MCF 10A (cell line): ENCODE results near the gene MPZL2. TPM values are rescaled to one million over a fixed set of nuclear protein-coding genes. Genes with fewer than 3 reads are reported as not detected.

ENCODE experiments used
- BruUV-seq: library from RNA; stranded (reverse); fragments of 400-500 nt; replicated peaks from 2 replicates; lab custom pipeline; 2021; lab: Mats Ljungman, UMichigan
- CTCF ChIA-PET: fragments of 300-600 bp; sonication (Branson Sonifier 250); formaldehyde crosslinking; extraction: SDS; loops from one replicate; lab custom pipeline; 2021; ENCODE audit warnings: antibody characterized with exemption, inconsistent platforms; lab: Yijun Ruan, JAX
- POLR2A ChIA-PET: fragments of 300-600, 350-650 bp; sonication (Branson Sonifier 250); formaldehyde crosslinking; extraction: SDS; loops from one replicate; lab custom pipeline; 2020; ENCODE audit warnings: antibody characterized with exemption, inconsistent platforms; lab: Yijun Ruan, JAX
- DNase-seq: peaks from one replicate; pipeline ENCODE4 v3.0.0-alpha.2; 2018; ENCODE audit not compliant: unreplicated experiment
- H3K27ac Mint-ChIP-seq: one replicate; pipeline ENCODE4 v1.8.0; 2022; ENCODE audit warnings: mild to moderate bottlenecking, low read depth, mixed read lengths; ENCODE audit not compliant: unreplicated experiment
- H3K27me3 Mint-ChIP-seq: one replicate; pipeline ENCODE4 v1.8.0; 2022; ENCODE audit warnings: mixed read lengths; ENCODE audit not compliant: insufficient read depth, unreplicated experiment
- H3K36me3 Mint-ChIP-seq: one replicate; pipeline ENCODE4 v1.8.0; 2022; ENCODE audit warnings: mild to moderate bottlenecking, moderate library complexity, mixed read lengths; ENCODE audit not compliant: insufficient read depth, unreplicated experiment
- H3K4me1 Mint-ChIP-seq: one replicate; pipeline ENCODE4 v1.8.0; 2022; ENCODE audit warnings: mixed read lengths; ENCODE audit not compliant: insufficient read depth, unreplicated experiment
- H3K4me3 Mint-ChIP-seq: one replicate; pipeline ENCODE4 v1.8.0; 2022; ENCODE audit warnings: mild to moderate bottlenecking, moderate library complexity, mixed read lengths; ENCODE audit not compliant: unreplicated experiment
- H3K9me3 Mint-ChIP-seq: one replicate; pipeline ENCODE4 v1.8.0; 2022; ENCODE audit warnings: mixed read lengths; ENCODE audit not compliant: unreplicated experiment
- CTCF ChIP-seq: fragments of 200-600 bp; IDR thresholded peaks from one replicate; pipeline ENCODE4 v1.8.0; 2022; ENCODE audit warnings: antibody characterized with exemption, mild to moderate bottlenecking; ENCODE audit not compliant: unreplicated experiment
- intact Hi-C: fragments of 100-400 bp; cut with micrococcal nuclease; formaldehyde crosslinking; loops from 2 replicates; pipeline ENCODE4 v1.14.1; 2022
- total RNA-seq: library from RNA; stranded (reverse); gene quantifications from 2 replicates; pipeline ENCODE4 v1.2.3, GENCODE V29; 2022

Gene MPZL2
- total RNA-seq, 1 experiment from 2014 or later: 13.7 TPM

DNA sequence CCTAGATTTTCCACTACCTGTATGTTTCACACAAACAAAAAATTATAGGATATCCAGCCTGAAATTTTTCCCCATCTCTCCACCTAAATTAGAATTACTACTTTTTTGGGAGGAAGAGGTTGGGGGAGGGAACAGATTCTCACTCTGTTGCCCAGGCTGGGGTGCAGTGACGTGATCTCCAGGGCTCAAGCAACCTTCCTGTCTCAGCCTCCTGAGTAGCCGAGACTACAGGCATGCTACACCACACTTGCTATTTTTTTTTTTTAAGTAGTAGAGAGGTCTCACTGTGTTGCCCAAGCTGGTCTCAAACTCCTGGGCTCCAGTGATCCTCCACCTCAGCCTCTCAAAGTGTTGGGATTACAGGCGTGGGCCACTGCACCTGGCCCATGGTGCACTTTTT is 48.8 kb downstream of the MPZL2 start:
- ChIA-PET CTCF (interaction anchor here (0.6 to 2.6 kb wide), 3 partner anchors 17 to 133 kb away, joined by 3 to 18 read pairs (median 3); no protein-coding TSS in a partner anchor), POLR2A (interaction anchor here (0.6 kb wide), 1 partner anchor 50 kb away, joined by 3 read pairs; no protein-coding TSS in a partner anchor)
- no peak overlapping the region for H3K27ac Mint-ChIP-seq
- no peaks in the 10 kb centered on the region for H3K4me1 Mint-ChIP-seq
- H3K9me3 Mint-ChIP-seq: no peaks in the 10 kb centered on the region
- intact Hi-C loops: no loop called here
- peaks cover 51% of the 10 kb centered on the region for H3K27me3 Mint-ChIP-seq
- H3K36me3 Mint-ChIP-seq: no peaks in the 10 kb centered on the region
- H3K4me3 Mint-ChIP-seq: no peak overlapping the region
- TF ChIP-seq CTCF: no peak
- no TSS peak for BruUV-seq
- DNase-seq: no peak

DNA sequence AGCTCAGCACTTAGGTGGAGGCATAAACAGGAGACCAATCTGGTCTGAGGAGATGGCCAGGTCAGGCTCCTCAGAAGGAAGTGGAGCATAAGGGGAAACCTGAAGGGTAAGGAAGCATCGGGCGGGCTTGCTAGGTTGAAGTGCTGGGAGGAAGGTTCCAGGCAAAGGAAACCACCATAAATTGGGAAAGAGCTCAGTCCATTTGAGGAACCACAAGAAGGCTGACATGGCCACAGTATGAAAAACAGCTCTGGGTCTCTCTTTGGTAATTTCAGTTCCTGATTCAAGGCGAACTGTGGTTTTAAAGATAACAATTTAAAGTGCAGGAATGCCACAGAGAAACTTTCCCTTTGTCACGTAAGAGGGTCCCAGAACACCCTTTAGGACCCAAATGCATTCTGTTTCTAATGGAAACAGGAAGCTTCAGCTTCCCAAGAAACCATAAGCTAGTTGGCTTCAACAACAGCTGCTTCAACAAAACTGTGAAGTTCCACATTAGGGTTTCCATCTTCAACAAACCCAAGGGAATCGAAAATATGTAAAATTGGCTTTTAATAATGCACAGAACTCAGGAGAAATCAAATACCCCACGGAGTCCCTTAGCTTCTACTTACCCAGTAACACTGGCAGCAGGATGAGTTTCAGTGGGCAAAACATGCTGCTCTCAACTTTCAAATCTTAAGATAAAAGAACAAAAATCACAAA is 49.7 kb downstream of the MPZL2 start:
- H3K27ac Mint-ChIP-seq: no peak overlapping the region
- H3K4me3 Mint-ChIP-seq: no peak overlapping the region
- BruUV-seq: no TSS peak
- no peaks in the 10 kb centered on the region for H3K9me3 Mint-ChIP-seq
- POLR2A ChIA-PET: interaction anchor here (0.6 to 0.9 kb wide), 3 partner anchors 12 to 51 kb away, joined by 3 read pairs; partner anchors contain the start of gene MPZL3
- DNase-seq: no peak
- no peaks in the 10 kb centered on the region for H3K4me1 Mint-ChIP-seq
- TF ChIP-seq CTCF: no peak
- intact Hi-C loops: no loop called here
- CTCF ChIA-PET: interaction anchor here (0.5 to 2.6 kb wide), 3 partner anchors 16 to 123 kb away, joined by 3 to 18 read pairs (median 4); no protein-coding TSS in a partner anchor
- peaks cover 51% of the 10 kb centered on the region for H3K27me3 Mint-ChIP-seq
- no peaks in the 10 kb centered on the region for H3K36me3 Mint-ChIP-seq

DNA sequence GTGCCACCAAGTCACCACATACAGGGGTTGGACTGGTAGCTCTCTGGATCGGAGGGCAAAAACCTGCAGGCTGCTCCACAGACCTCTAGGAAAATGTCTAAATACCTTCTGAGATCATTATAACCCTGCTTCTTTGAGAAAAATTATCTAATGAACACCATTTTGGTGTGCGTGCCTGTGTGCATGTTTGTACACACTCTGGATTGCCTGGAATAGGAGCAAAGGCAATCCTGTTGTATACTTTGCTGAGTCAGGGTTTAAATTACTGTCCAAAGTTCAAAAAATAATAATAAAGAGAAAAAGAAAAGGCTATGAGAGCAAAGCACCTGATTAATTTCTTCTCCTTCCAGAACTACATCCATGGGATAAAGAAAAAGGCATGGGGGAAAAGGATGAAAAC is 50.3 kb downstream of the MPZL2 start:
- CTCF ChIA-PET: interaction anchor here (0.5 to 2.6 kb wide), 5 partner anchors 15 to 124 kb away, joined by 3 to 18 read pairs (median 4); no protein-coding TSS in a partner anchor
- POLR2A ChIA-PET: interaction anchor here (0.7 to 0.9 kb wide), 2 partner anchors 12 to 38 kb away, joined by 3 read pairs; partner anchors contain the start of gene MPZL3
- DNase-seq: no peak
- Mint-ChIP-seq H3K4me3 (no peak overlapping the region), H3K27me3 (peaks cover 49% of the 10 kb centered on the region), H3K27ac (no peak overlapping the region), H3K36me3 (no peaks in the 10 kb centered on the region), H3K9me3 (no peaks in the 10 kb centered on the region), H3K4me1 (no peaks in the 10 kb centered on the region)
- BruUV-seq: no TSS peak
- TF ChIP-seq CTCF: no peak
- intact Hi-C loops: no loop called here

- H3K36me3 Mint-ChIP-seq: no peaks in the 10 kb centered on the region
- no peak for DNase-seq
- no peaks in the 10 kb centered on the region for H3K9me3 Mint-ChIP-seq
- ChIA-PET CTCF (interaction anchor here (0.6 to 2.6 kb wide), 3 partner anchors 15 to 92 kb away, joined by 3 to 18 read pairs (median 4); no protein-coding TSS in a partner anchor), POLR2A (no interaction called here)
- no peak for TF ChIP-seq CTCF
- no peaks in the 10 kb centered on the region for H3K4me1 Mint-ChIP-seq
- H3K4me3 Mint-ChIP-seq: no peak overlapping the region
- H3K27me3 Mint-ChIP-seq: peaks cover 52% of the 10 kb centered on the region
- BruUV-seq: no TSS peak
- intact Hi-C loops: no loop called here
- H3K27ac Mint-ChIP-seq: no peak overlapping the region
Measured at GRCh38 chr11:118213201-118213600, 50.9 kb downstream of the MPZL2 start.
